Cerebellar cortex (tissue), 1 donor: ENCODE results near the gene CACNB2.
A peak's percentile ranks its signal among the peaks of the same experiment; 100 is the strongest.

Source experiments
- DNase-seq: peaks from one replicate; pipeline ENCODE4 v3.0.0-alpha.2; 2015; ENCODE audit warnings: low spot score

The CACNB2 gene

DNA sequence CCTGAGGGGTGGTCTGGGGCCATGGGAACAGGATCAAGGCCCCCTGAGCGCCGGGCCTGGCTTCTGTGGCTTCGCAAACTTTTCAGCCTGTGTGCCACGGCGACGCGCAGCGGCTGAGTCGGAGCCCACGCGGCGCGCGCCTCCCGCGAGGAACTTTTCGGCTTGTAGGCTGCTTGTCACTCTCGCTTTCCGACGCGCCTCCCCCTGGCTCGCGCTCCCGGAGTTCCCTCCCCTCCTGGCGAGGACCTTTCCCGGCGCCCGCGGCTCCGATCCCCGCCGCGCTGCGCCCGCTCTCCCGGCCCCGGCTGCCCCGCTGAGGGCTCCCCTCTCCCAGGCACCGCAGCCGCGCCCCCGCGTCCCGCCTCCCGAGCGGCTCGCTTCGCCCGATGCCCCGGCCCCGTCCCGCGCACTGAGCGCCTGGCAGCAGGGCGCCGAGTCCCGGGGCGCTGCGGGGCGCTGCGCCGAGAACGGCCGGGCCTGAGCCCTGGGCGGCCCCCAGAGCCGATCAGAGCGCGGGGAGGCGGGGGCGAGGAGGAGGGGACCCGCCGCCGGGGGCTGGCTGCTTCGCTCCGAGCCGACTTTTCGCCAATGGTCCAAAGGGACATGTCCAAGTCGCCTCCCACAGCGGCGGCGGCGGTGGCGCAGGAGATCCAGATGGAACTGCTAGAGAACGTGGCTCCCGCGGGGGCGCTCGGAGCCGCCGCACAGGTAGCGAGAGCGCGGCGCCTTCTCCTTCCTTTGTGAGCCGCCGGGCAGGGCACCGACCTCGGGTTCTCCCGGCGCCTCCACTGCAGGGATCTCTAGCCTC lies at the start of gene CACNB2:
Gene CACNB2, plus strand, starts transcription at position 276 of the 808 bp plus-strand sequence.
- DNase-seq = peak; percentile 56

DNA sequence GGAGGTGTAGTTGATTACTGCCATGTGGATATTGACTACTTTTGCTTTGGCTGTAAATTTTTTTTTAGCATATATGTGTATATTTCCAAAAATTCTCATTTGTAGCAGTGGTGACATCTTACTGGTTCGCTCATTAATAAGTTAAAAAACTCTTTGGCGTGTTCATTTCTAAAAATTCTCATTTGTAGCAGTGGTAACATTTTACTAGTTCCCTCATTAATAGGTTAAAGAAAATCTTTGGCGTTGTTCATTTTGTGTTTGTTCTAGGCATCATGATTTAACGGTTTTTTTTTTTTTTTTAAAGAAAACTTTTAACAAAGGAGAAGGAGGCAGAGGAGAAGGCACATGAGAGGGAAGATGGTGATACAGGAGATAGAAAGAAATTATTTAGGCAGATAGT lies 45.9 kb upstream of the CACNB2 start:
- DNase-seq = no peak

GRCh38 chr10:18094793-18095192 lies 45.4 kb upstream of the CACNB2 start:
- DNase-seq = no peak

- no peak for DNase-seq
These were observed 42.7 kb upstream of the CACNB2 start for GRCh38 chr10:18097524-18097923.

GRCh38 chr10:18098201-18098600 lies 42.0 kb upstream of the CACNB2 start:
- no peak for DNase-seq

GRCh38 chr10:18099415-18099814 lies 40.8 kb upstream of the CACNB2 start:
- no peak for DNase-seq

- no peak for DNase-seq
These were observed 39.6 kb upstream of the CACNB2 start for GRCh38 chr10:18100669-18101068.

GRCh38 chr10:18102404-18102803 lies 37.8 kb upstream of the CACNB2 start:
- no peak for DNase-seq

- peak; percentile 57 for DNase-seq
These were observed 35.9 kb upstream of the CACNB2 start for GRCh38 chr10:18104223-18104872.

GRCh38 chr10:18109341-18109870 lies 30.8 kb upstream of the CACNB2 start:
- peak; percentile 94 for DNase-seq

DNA sequence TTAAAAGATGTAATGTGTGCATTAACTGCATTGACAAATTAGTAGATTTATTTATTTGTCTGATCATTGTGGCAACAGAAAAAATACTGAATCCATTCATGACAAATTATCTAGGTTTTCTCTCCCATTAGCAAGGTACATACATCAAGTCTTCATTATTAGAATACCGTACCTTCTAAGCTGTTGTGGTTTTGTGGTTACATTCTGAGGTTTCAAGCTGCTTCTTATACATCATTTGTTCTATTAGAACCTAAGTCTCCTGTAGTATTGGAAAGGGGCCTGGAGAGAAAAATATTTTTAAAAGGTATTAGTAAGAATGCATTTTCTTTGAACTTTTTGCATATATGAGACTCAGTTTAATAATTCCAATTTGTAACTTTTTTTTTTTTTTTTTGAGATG lies 26.3 kb upstream of the CACNB2 start:
- DNase-seq = no peak

GRCh38 chr10:18117276-18117675 lies 22.9 kb upstream of the CACNB2 start:
- DNase-seq = no peak

GRCh38 chr10:18122753-18123152 lies 17.5 kb upstream of the CACNB2 start:
- no peak for DNase-seq

DNA sequence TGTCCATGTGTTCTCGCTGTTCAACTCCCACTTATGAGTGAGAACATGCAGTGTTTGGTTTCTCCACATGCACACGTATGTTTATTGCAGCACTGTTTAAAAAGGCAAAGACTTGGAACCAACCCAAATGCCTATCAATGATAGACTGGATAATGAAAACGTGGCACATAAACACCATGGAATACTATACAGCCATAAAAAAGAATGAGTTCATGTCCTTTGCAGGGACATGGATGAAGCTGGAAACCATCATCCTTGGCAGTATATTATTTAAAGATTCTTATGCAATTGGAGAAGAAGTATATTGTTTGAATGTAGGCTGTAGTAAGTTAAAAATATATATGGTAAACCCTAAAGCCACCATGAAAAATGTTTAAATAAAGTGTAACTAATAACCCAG lies 7.2 kb upstream of the CACNB2 start:
- DNase-seq = no peak

DNA sequence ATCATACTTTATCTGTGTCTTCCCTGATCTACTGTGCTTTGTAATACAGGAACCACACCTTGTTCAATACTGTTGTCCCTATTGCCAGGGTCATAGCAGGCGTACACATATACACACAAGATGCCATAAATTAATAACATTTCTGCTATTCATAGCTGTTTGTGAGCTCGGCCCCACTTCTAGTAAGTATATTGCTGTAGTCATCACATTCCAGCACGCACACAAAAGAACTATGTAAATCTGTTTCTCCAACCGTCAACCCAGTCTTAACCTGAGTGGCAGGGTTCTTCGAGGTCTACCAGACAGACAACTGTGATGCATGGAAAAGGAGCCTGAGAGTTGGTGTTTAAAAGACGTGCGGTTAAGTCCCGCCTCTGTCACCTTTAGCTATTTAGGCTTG lies 5.7 kb upstream of the CACNB2 start:
- DNase-seq = no peak

GRCh38 chr10:18134921-18135320 lies 5.3 kb upstream of the CACNB2 start:
- no peak for DNase-seq

DNA sequence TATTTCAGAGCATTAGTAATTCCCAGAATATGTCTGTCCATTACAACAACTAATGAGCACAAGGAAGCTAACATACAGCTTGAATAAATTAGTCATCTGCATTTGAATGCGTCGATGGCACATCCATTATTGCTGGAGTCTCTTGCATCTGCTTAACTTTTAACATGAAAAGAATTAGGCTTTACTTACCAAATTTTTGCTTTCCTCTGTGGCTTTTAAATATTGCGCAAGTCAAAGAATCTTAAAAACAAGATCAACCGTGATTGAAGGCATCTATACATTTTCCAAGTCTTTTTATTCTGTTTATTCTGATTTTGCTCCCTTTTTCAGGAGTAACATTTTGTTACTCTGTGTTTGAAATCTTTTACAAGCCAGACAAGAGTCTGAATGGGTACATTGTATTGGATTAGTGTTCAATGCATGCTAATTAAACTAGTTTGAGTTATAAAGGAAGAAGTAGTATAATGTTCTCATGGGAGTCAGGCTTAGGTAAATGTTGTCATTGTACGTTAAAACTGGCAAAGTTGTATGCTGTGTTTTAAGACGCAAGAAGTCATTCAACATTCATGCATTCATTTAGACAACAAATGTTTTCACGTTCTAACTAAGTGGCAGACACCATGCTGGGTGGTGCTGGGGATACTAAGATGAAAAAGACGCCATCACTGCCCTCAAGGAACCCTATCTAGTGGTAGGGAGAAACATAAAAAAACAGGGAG lies 4.0 kb upstream of the CACNB2 start:
- no peak for DNase-seq

DNA sequence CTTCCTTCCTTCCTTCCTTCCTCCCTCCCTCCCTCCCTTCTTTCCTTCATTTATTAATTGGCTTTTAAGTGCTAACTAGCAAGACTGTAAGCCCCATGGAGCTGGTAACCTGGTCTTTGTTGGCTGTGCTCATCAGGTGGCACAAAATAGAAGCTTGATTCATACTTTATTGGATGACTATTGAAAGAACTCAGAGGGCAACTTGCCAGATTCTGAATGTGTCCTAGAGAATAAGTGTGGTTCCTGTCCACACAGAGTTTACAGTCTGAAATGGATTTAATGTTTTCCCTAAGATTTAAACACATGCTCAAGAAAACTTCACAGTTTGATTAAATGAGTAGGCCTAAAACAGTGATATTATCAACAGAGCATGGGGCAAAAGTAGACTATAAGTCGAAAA lies 3.1 kb upstream of the CACNB2 start:
- no peak for DNase-seq

DNA sequence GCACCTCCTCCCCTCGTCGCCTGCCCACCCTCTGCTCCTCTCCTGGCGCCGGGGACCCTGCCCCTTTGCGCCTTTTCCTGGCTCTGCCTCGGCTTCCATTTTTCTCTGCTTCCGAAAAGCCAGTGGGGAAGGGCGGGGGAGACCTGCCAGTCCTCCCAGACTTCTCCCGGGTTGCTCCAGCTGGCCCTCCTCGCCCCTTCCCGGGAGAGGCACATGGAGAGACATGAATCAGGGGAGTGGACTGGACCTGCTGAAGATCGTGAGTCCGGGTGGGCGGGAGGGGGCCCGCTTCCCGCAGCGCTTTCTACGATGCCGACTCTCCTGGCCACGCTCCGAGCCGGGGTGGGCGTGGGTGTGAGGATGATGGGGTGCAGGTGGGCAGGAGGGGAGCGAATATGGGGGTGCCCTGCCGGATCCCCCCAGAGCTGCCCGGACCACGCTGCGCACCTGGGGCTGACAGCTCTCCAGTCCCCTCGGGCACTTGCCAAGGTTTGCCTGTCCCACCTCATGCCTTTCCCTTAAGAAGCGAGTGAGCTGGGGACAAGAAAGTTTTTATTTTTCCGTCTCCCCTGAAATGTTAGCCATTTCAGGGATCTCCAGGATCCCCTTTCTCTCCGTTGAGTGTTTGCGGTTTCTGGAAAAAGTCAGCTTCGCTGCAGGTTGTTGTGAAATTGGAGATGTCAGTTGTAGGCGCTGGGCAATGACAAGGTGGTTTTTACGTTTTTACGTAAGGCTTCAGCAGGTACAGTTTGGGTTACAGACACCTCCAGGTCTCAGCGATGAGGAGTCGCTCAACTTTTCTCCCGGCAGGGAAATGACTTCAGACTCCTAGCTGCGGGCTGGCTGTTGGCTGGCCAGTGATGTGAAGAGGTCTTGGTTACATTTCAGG lies 977 bp downstream of the CACNB2 start:
- DNase-seq = peak; percentile 41

DNA sequence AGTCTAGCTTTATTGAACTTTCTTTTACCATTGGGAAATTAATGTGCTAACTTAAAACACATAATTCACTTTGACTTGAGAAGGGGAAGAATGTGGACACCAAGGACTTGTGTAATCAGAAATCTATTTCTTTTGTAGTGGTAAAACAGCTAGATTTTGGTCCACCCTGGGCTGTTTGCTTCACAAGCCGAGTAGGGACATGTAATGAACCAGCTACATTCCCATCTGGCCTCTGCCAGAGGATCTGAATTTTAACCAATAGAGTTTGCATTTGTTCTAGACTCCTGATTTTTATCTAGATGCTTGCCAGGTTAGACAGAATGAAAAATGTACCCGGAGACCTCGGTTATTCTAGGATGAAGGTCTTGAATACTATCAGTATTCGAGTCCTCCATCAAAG lies 1.9 kb downstream of the CACNB2 start:
- DNase-seq = peak; percentile 57

- DNase-seq = no peak
These were observed 4.2 kb downstream of the CACNB2 start for GRCh38 chr10:18144396-18144795.

DNA sequence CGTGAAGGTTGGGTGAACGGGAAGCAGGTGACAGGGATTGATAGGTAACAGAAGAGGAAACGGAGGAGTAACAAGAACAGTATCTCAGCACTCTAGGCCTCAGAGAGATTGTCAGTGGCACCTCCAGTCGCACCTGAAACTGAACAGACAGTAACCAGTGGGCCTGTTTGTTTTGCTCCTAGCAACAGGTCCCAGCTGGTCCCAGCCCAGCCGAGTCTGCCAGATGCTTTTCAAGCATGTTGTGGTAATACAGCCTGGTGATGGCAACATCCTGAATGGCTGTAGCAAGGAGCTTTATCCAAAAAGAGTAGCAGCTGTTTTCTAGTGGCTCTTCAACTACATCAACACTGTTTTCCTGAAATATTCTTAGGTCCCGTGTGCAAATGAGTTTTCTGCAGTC lies 4.7 kb downstream of the CACNB2 start:
- no peak for DNase-seq
